Neuronal stem cell (in vitro differentiated cells): ENCODE data around the gene B9D1.

Source experiments
- DNase-seq: peaks from one replicate; pipeline ENCODE4 v3.0.0-alpha.2; 2013; ENCODE audit warnings: low spot score
- H2AFZ ChIP-seq: one replicate; pipeline ENCODE4 v1.6.1; 2013; ENCODE audit warnings: mild to moderate bottlenecking, low read length, inconsistent platforms
- H2AK5ac ChIP-seq: 2 replicates; pipeline ENCODE4 v1.6.1; 2013; ENCODE audit warnings: low read depth, mild to moderate bottlenecking, inconsistent platforms, low read length, moderate library complexity, mixed read lengths
- H2BK120ac ChIP-seq: 2 replicates; pipeline ENCODE4 v1.6.1; 2013; ENCODE audit warnings: low read depth, mild to moderate bottlenecking, inconsistent platforms, low read length, moderate library complexity, mixed read lengths
- H2BK12ac ChIP-seq: one replicate; pipeline ENCODE4 v1.6.1; 2013; ENCODE audit warnings: low read length, inconsistent platforms
- H2BK15ac ChIP-seq: 2 replicates; pipeline ENCODE4 v1.6.1; 2013; ENCODE audit warnings: mild to moderate bottlenecking, low read length, inconsistent platforms, mixed read lengths
- H2BK5ac ChIP-seq: one replicate; pipeline ENCODE4 v1.6.1; 2013; ENCODE audit warnings: inconsistent platforms, mild to moderate bottlenecking, low read length, moderate library complexity
- H3K14ac ChIP-seq: one replicate; pipeline ENCODE4 v1.6.1; 2013; ENCODE audit warnings: low read length, inconsistent platforms
- H3K18ac ChIP-seq: 2 replicates; pipeline ENCODE4 v1.6.1; 2013; ENCODE audit warnings: low read length, inconsistent platforms
- H3K23ac ChIP-seq: 2 replicates; pipeline ENCODE4 v1.6.1; 2013; ENCODE audit warnings: low read depth, mild to moderate bottlenecking, mixed read lengths, low read length, inconsistent platforms; ENCODE audit not compliant: poor library complexity
- H3K27ac ChIP-seq: replicated peaks from 3 replicates; pipeline ENCODE4 v1.5.1; 2013; ENCODE audit warnings: low read length, inconsistent platforms
- H3K27me3 ChIP-seq, 3 experiments: 2 replicates each; pipeline ENCODE4 v1.6.1; 2013; ENCODE audit warnings: low read length in 3 of 3, mild to moderate bottlenecking in 2 of 3, inconsistent platforms in 1 of 3, low read depth in 1 of 3, mixed read lengths in 1 of 3, moderate library complexity in 1 of 3; ENCODE audit not compliant: control insufficient read depth in 3 of 3, insufficient read depth in 3 of 3
- H3K36me3 ChIP-seq, 2 donors: replicated peaks in 1 of 2; 2 replicates each; pipeline ENCODE4 v1.6.1; 2013; ENCODE audit warnings: low read length in 2 of 2; ENCODE audit not compliant: control insufficient read depth in 2 of 2, insufficient read depth in 2 of 2
- H3K4ac ChIP-seq: 2 replicates; pipeline ENCODE4 v1.6.1; 2013; ENCODE audit warnings: inconsistent platforms, mild to moderate bottlenecking, low read length, moderate library complexity
- H3K4me1 ChIP-seq, 2 donors: 1 replicate in 1 of 2; 2 replicates in 1 of 2; pipeline ENCODE4 v1.6.1; 2013; ENCODE audit warnings: low read length in 2 of 2, low read depth in 1 of 2; ENCODE audit not compliant: control insufficient read depth in 2 of 2, insufficient read depth in 1 of 2
- H3K4me2 ChIP-seq: one replicate; pipeline ENCODE4 v1.6.1; 2013; ENCODE audit warnings: mild to moderate bottlenecking, low read length, inconsistent platforms; ENCODE audit not compliant: insufficient read depth, poor library complexity, severe bottlenecking
- H3K4me3 ChIP-seq, 2 donors: 2 replicates each; pipeline ENCODE4 v1.5.1; 2013; ENCODE audit warnings: low read length in 2 of 2, mild to moderate bottlenecking in 2 of 2, inconsistent platforms in 1 of 2, moderate library complexity in 1 of 2
- H3K79me1 ChIP-seq: one replicate; pipeline ENCODE4 v1.6.1; 2013; ENCODE audit warnings: low read depth, mild to moderate bottlenecking, inconsistent platforms, low read length, moderate library complexity
- H3K9ac ChIP-seq: one replicate; pipeline ENCODE4 v1.6.1; 2013; ENCODE audit warnings: mild to moderate bottlenecking, low read depth, low read length, inconsistent platforms; ENCODE audit not compliant: poor library complexity
- H3K9me3 ChIP-seq, 2 donors: replicated peaks in 1 of 2; 2 replicates each; pipeline versions ENCODE3 to v1.6.1; 2013; ENCODE audit warnings: low read length in 2 of 2, mild to moderate bottlenecking in 2 of 2, inconsistent platforms in 1 of 2, low read depth in 1 of 2, mixed read lengths in 1 of 2, moderate library complexity in 1 of 2; ENCODE audit not compliant: control insufficient read depth in 2 of 2, insufficient read depth in 1 of 2
- H4K8ac ChIP-seq: one replicate; pipeline ENCODE4 v1.6.1; 2013; ENCODE audit warnings: low read depth, mild to moderate bottlenecking, inconsistent platforms, low read length, moderate library complexity
- H4K91ac ChIP-seq: one replicate; pipeline ENCODE4 v1.6.1; 2013; ENCODE audit warnings: low read length, low read depth, mild to moderate bottlenecking, inconsistent platforms; ENCODE audit not compliant: poor library complexity
- WGBS, 2 donors: extraction: QIAGEN DNeasy Blood & Tissue Kit; methylation state at CpG; one replicate each; pipeline ENCODE4 v1.1.7; 2013; ENCODE audit warnings: missing lambda C conversion rate in 2 of 2, mixed read lengths in 1 of 2; ENCODE audit not compliant: insufficient read length in 2 of 2, insufficient replicate concordance in 1 of 2; ENCODE audit errors: extremely low coverage in 2 of 2; 5-methylcytosine and 5-hydroxymethylcytosine counted together
- small RNA-seq: library from polyadenylated mRNA; stranded (forward); fragments of <200 nt; extraction: miRNeasy Mini kit (QIAGEN cat#:217004); gene quantifications from one replicate; pipeline ENCODE3, GENCODE V24; 2013; ENCODE audit not compliant: insufficient read depth

The B9D1 gene

DNA sequence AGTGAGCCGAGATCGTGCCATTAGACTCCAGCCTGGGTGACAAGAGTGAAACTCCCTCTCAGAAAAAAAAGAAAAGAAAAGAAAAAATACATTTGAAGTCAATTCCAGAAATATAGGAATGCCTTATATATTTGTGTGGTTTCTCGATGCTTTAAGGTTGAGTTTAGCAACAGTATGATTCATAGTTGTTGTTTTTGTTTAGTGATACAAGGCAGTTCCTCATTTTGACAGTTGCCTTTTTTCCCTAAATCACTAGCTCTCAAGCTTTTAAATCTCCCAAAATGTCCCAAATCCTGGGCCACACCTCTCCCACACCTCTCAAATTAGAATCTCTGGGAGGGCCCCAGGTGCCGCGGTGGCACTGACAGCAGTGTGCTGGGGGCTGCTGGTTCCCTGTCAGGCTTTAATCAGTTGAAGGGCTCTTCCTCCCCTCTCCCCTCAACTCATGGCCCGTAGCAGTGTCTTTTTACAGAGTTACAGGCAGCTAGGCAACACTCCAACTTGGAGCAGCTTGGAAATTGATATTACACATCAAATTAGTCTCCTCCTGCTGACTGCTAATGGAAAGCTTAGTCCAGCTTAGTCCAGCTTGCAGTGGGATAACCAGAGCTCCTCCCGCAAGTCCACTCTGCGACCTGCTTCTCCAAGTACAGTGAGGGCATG is 66.9 kb downstream of the B9D1 start:
- Histone ChIP-seq H4K8ac (no peak overlapping the region), H3K27ac (no peak overlapping the region), H3K14ac (no peak overlapping the region), H2AK5ac (no peak overlapping the region), H3K23ac (no peak overlapping the region), H2BK15ac (no peak overlapping the region), H3K4me3 (no peak overlapping the region), H3K9me3 (peaks cover 0 to 2% of the 10 kb centered on the region in 2 donors), H3K4ac (no peak overlapping the region), H3K36me3 (peaks cover 0 to 34% of the 10 kb centered on the region in 2 donors), H3K27me3 (no peaks in the 10 kb centered on the region), H3K4me2 (no peak overlapping the region), H3K4me1 (peaks cover 9 to 17% of the 10 kb centered on the region in 2 donors), H2BK120ac (no peak overlapping the region), H3K9ac (no peak overlapping the region), H2AFZ (no peak overlapping the region), H3K18ac (no peak overlapping the region), H3K79me1 (no peaks in the 10 kb centered on the region), H2BK12ac (no peak overlapping the region), H4K91ac (no peak overlapping the region), H2BK5ac (no peak overlapping the region)
- no CpG with 5 or more reads among the region's 8 CpGs for WGBS, 2 donors
- no peak for DNase-seq

DNA sequence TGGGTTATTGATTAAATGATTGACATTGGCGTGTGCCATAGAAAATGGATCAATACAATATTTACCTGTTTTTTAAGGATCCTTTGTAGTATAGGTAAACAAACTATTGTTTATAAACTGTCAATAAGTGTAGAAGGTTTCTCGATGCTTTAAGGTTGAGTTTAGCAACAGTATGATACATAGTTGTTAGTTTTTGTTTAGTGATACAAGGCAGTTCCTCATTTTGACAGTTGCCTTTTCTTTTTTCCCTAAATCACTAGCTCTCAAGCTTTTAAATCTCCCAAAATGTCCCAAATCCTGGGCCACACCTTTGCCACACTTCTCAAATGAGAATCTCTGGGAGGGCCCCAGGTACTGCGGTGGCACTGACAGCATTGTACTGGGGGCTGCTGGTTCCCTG is 68.1 kb downstream of the B9D1 start:
- Histone ChIP-seq H2BK12ac (no peak overlapping the region), H4K91ac (no peak overlapping the region), H2BK5ac (no peak overlapping the region), H3K18ac (no peak overlapping the region), H3K4me2 (no peak overlapping the region), H2AFZ (no peak overlapping the region), H3K9ac (no peak overlapping the region), H3K14ac (no peak overlapping the region), H2BK120ac (no peak overlapping the region), H3K23ac (no peak overlapping the region), H3K4ac (no peak overlapping the region), H3K4me1 (peaks cover 11 to 12% of the 10 kb centered on the region in 2 donors), H3K27ac (no peak overlapping the region), H3K4me3 (no peak overlapping the region), H3K27me3 (no peaks in the 10 kb centered on the region), H3K79me1 (no peaks in the 10 kb centered on the region), H3K36me3 (peaks cover 0 to 29% of the 10 kb centered on the region in 2 donors), H3K9me3 (peaks cover 0 to 2% of the 10 kb centered on the region in 2 donors), H4K8ac (no peak overlapping the region), H2AK5ac (no peak overlapping the region), H2BK15ac (no peak overlapping the region)
- no CpG with 5 or more reads among the region's 3 CpGs for WGBS, 2 donors
- no peak for DNase-seq

Small RNA genes lying within 50 kb of the gene (small RNA-seq; reads per million reads assigned to genes)
- 800 reads per million, percentile 99 among the genes with 10 or more reads in this experiment for gene MIR1180
